ENCODE data around the gene MRPS9.

MRPS9 gene

DNA sequence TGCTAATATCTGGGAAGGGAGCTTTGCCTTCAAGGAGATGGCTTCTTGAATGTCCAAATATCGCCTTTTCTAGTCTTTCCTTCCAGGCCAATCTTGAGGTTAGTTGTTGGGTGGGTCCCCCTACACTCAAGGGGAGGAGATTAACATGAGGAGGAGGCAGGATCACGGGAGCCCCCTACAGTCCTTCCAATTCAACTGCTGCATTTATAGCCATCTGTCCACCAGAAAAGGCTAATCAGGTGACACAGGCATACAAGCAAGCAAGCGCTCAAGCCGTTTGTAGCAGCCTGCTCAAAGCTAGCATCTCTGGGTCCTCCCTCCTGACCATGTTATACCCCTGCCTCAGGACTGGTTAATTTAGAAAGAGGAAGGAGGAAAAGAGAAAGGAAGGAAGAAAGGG is 87.6 kb downstream of the MRPS9 start:
- Histone ChIP-seq H4K5ac (ENCODE audit: low read length) (no peak overlapping the region), H3K27ac (ENCODE audit: low read depth, low read length) (no peak overlapping the region), H4K8ac (ENCODE audit: low read depth, low read length) (no peak overlapping the region), H3K56ac (ENCODE audit: low read length) (no peak overlapping the region), H3K23ac (ENCODE audit: low read length) (no peak overlapping the region), H3K4me1 (ENCODE audit: control insufficient read depth, low read depth, low read length) (no peaks in the 10 kb centered on the region), H3K9ac (ENCODE audit: low read length) (no peak overlapping the region), H3K4me2 (ENCODE audit: low read length) (no peak overlapping the region), H3K79me2 (ENCODE audit: control insufficient read depth, insufficient read depth, low read length) (no peaks in the 10 kb centered on the region), H3K18ac (ENCODE audit: low read length) (no peak overlapping the region), H3K4ac (ENCODE audit: low read depth, low read length) (no peak overlapping the region), H3K4me3 (ENCODE audit: low read length) (no peak overlapping the region), H3K27me3 (ENCODE audit: insufficient read depth, low read length, poor library complexity) (no peaks in the 10 kb centered on the region), H2BK120ac (ENCODE audit: low read depth, low read length) (no peak overlapping the region), H2BK15ac (replicated peaks; ENCODE audit: low read depth) (no peak overlapping the region), H3K36me3 (ENCODE audit: control insufficient read depth, insufficient read depth, low read length) (no peaks in the 10 kb centered on the region), H2AK5ac (ENCODE audit: low read length) (no peak overlapping the region), H3K79me1 (ENCODE audit: low read length) (no peaks in the 10 kb centered on the region), H2BK5ac (ENCODE audit: low read length) (no peak overlapping the region)
- WGBS (ENCODE audit: extremely low coverage, insufficient coverage, low lambda C conversion rate) = no CpG with 5 or more reads among the region's 4 CpGs
- DNase-seq = peak; percentile 85

DNA sequence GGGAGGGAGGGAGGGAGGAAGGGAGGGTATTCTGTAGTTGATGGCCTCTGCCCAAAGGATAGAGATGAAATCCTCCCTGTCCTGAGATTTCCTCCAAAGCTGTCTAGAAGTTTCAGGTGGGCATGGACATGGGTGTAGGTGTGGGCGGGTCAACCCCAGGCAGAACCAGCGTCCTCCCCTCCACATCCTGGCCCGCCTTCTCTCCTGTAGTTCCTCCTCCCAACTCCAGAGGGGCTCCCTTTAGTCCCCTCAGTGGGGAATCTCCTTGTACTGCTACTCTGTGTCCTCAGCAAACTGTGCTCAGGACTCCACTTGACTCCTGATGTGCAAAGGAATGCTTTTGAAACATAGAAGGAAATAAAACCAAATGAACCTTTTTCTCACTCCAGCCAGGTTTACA is 88.1 kb downstream of the MRPS9 start:
- Histone ChIP-seq H2AK5ac (ENCODE audit: low read length) (no peak overlapping the region), H3K79me1 (ENCODE audit: low read length) (no peaks in the 10 kb centered on the region), H3K27me3 (ENCODE audit: insufficient read depth, low read length, poor library complexity) (no peaks in the 10 kb centered on the region), H3K36me3 (ENCODE audit: control insufficient read depth, insufficient read depth, low read length) (no peaks in the 10 kb centered on the region), H4K5ac (ENCODE audit: low read length) (no peak overlapping the region), H2BK120ac (ENCODE audit: low read depth, low read length) (no peak overlapping the region), H3K9ac (ENCODE audit: low read length) (no peak overlapping the region), H3K4me1 (ENCODE audit: control insufficient read depth, low read depth, low read length) (no peaks in the 10 kb centered on the region), H3K27ac (ENCODE audit: low read depth, low read length) (no peak overlapping the region), H2BK5ac (ENCODE audit: low read length) (no peak overlapping the region), H4K8ac (ENCODE audit: low read depth, low read length) (no peak overlapping the region), H3K4me3 (ENCODE audit: low read length) (no peak overlapping the region), H2BK15ac (replicated peaks; ENCODE audit: low read depth) (no peak overlapping the region), H3K56ac (ENCODE audit: low read length) (no peak overlapping the region), H3K23ac (ENCODE audit: low read length) (no peak overlapping the region), H3K4ac (ENCODE audit: low read depth, low read length) (no peak overlapping the region), H3K4me2 (ENCODE audit: low read length) (no peak overlapping the region), H3K79me2 (ENCODE audit: control insufficient read depth, insufficient read depth, low read length) (no peaks in the 10 kb centered on the region), H3K18ac (ENCODE audit: low read length) (no peak overlapping the region)
- no CpG with 5 or more reads among the region's 3 CpGs for WGBS (ENCODE audit: extremely low coverage, insufficient coverage, low lambda C conversion rate)
- DNase-seq = peak; percentile 50

DNA sequence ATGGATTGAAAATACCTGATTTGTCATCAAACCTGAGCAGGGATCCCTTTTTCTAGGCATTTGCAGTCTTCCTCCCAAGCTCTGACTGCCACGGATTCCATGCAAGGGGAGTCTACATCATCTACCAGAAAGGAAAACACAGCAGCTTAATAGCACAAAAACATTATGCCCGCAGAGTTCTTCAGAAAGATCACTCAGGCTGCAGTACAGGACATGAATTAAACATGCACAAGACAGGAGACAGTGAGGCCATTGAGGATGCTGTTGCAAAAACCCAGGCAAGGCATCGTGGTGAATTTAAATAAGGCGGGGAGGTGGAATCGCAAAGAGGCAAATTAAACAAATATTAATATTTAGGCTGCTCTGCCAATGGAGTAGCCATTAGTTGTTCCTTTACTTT is 88.5 kb downstream of the MRPS9 start:
- Histone ChIP-seq H3K79me2 (ENCODE audit: control insufficient read depth, insufficient read depth, low read length) (no peaks in the 10 kb centered on the region), H3K36me3 (ENCODE audit: control insufficient read depth, insufficient read depth, low read length) (no peaks in the 10 kb centered on the region), H3K23ac (ENCODE audit: low read length) (no peak overlapping the region), H3K79me1 (ENCODE audit: low read length) (no peaks in the 10 kb centered on the region), H3K27me3 (ENCODE audit: insufficient read depth, low read length, poor library complexity) (no peaks in the 10 kb centered on the region), H3K4me2 (ENCODE audit: low read length) (no peak overlapping the region), H3K4me3 (ENCODE audit: low read length) (no peak overlapping the region), H4K8ac (ENCODE audit: low read depth, low read length) (no peak overlapping the region), H3K4me1 (ENCODE audit: control insufficient read depth, low read depth, low read length) (no peaks in the 10 kb centered on the region), H3K9ac (ENCODE audit: low read length) (no peak overlapping the region), H2BK120ac (ENCODE audit: low read depth, low read length) (no peak overlapping the region), H2AK5ac (ENCODE audit: low read length) (no peak overlapping the region), H4K5ac (ENCODE audit: low read length) (no peak overlapping the region), H3K4ac (ENCODE audit: low read depth, low read length) (no peak overlapping the region), H2BK15ac (replicated peaks; ENCODE audit: low read depth) (no peak overlapping the region), H3K27ac (ENCODE audit: low read depth, low read length) (no peak overlapping the region), H3K56ac (ENCODE audit: low read length) (no peak overlapping the region), H3K18ac (ENCODE audit: low read length) (no peak overlapping the region), H2BK5ac (ENCODE audit: low read length) (no peak overlapping the region)
- DNase-seq = no peak
- no CpG with 5 or more reads among the region's 5 CpGs for whole genome bisulfite sequencing (ENCODE audit: extremely low coverage, insufficient coverage, low lambda C conversion rate)

DNA sequence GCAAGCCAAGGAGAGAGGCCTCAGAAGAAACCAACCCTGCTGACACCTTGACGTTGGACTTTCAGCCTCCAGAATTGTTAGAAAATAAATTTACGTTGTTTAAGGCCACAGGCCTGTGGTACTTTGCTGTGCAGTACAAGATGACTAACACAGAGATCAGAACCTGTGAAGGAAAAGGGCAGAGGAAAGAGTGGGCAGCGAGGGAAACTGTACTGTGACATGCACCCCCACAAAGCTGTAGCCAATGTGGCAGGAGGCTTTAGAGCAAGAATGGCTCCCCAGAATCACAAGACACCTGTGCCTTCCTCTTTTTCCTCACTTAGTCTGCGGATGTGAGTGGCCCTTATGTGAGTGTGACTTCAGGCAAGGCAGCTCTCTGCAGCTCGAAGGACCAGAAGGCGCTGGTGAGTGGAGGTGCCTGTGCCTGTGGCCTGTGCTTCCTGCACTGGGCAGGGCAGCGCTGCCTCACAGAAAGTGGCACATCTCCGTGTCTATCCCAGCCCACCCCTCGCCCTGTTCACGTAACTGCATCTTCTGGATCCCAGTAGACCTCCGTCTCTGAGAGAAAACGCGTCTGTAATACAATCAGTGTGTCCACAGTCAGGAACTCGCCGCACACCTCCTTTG is 89.5 kb downstream of the MRPS9 start:
- Histone ChIP-seq H3K4me1 (ENCODE audit: control insufficient read depth, low read depth, low read length) (no peaks in the 10 kb centered on the region), H2AK5ac (ENCODE audit: low read length) (no peak overlapping the region), H2BK120ac (ENCODE audit: low read depth, low read length) (no peak overlapping the region), H2BK15ac (replicated peaks; ENCODE audit: low read depth) (no peak overlapping the region), H3K27me3 (ENCODE audit: insufficient read depth, low read length, poor library complexity) (no peaks in the 10 kb centered on the region), H3K27ac (ENCODE audit: low read depth, low read length) (no peak overlapping the region), H3K18ac (ENCODE audit: low read length) (no peak overlapping the region), H3K4me2 (ENCODE audit: low read length) (no peak overlapping the region), H2BK5ac (ENCODE audit: low read length) (no peak overlapping the region), H3K79me1 (ENCODE audit: low read length) (no peaks in the 10 kb centered on the region), H3K4me3 (ENCODE audit: low read length) (no peak overlapping the region), H3K23ac (ENCODE audit: low read length) (no peak overlapping the region), H3K9ac (ENCODE audit: low read length) (no peak overlapping the region), H4K8ac (ENCODE audit: low read depth, low read length) (no peak overlapping the region), H4K5ac (ENCODE audit: low read length) (no peak overlapping the region), H3K79me2 (ENCODE audit: control insufficient read depth, insufficient read depth, low read length) (no peaks in the 10 kb centered on the region), H3K56ac (ENCODE audit: low read length) (no peak overlapping the region), H3K36me3 (ENCODE audit: control insufficient read depth, insufficient read depth, low read length) (no peaks in the 10 kb centered on the region), H3K4ac (ENCODE audit: low read depth, low read length) (no peak overlapping the region)
- DNase-seq = no peak
- no CpG with 5 or more reads among the region's 15 CpGs for WGBS (ENCODE audit: extremely low coverage, insufficient coverage, low lambda C conversion rate)

DNA sequence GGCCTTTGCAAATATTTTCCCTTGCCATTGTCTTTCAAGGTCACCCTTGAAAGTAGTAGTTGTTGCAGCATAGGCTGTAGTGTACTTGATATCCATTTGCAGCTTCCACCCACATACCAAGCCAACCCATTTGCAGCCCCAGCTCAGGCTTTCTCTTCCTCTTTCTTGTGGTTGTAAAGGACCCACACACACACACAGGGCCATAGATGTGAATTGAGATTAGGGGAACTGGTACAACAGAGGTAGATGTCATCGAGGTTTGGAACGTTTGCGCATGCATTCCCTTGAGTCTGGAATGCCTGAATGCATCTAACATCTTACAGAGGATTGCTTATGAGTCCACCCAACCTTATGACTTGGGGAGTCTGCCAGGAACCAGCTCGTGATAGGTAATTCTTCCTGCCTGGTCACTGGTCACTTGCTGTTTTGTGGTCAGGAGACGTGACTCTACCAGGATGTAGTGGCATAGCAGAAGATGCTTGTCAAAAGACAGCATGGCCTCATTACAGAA is 91.9 kb downstream of the MRPS9 start:
- H3K4me3 ChIP-seq (ENCODE audit: low read length) = no peak overlapping the region
- no peak overlapping the region for H2BK120ac ChIP-seq (ENCODE audit: low read depth, low read length)
- no peak overlapping the region for H3K23ac ChIP-seq (ENCODE audit: low read length)
- no peak overlapping the region for H3K4ac ChIP-seq (ENCODE audit: low read depth, low read length)
- no peak overlapping the region for H3K27ac ChIP-seq (ENCODE audit: low read depth, low read length)
- no peaks in the 10 kb centered on the region for H3K4me1 ChIP-seq (ENCODE audit: control insufficient read depth, low read depth, low read length)
- no peaks in the 10 kb centered on the region for H3K79me2 ChIP-seq (ENCODE audit: control insufficient read depth, insufficient read depth, low read length)
- no peak overlapping the region for H4K8ac ChIP-seq (ENCODE audit: low read depth, low read length)
- no peak overlapping the region for H2AK5ac ChIP-seq (ENCODE audit: low read length)
- no peaks in the 10 kb centered on the region for H3K27me3 ChIP-seq (ENCODE audit: insufficient read depth, low read length, poor library complexity)
- WGBS (ENCODE audit: extremely low coverage, insufficient coverage, low lambda C conversion rate) = no CpG with 5 or more reads among the region's 5 CpGs
- H3K9ac ChIP-seq (ENCODE audit: low read length) = no peak overlapping the region
- no peak overlapping the region for H2BK15ac ChIP-seq (replicated peaks; ENCODE audit: low read depth)
- no peak overlapping the region for H2BK5ac ChIP-seq (ENCODE audit: low read length)
- no peak overlapping the region for H3K4me2 ChIP-seq (ENCODE audit: low read length)
- H3K36me3 ChIP-seq (ENCODE audit: control insufficient read depth, insufficient read depth, low read length) = no peaks in the 10 kb centered on the region
- no peak overlapping the region for H4K5ac ChIP-seq (ENCODE audit: low read length)
- H3K79me1 ChIP-seq (ENCODE audit: low read length) = no peaks in the 10 kb centered on the region
- DNase-seq = no peak
- H3K18ac ChIP-seq (ENCODE audit: low read length) = no peak overlapping the region
- no peak overlapping the region for H3K56ac ChIP-seq (ENCODE audit: low read length)

DNA sequence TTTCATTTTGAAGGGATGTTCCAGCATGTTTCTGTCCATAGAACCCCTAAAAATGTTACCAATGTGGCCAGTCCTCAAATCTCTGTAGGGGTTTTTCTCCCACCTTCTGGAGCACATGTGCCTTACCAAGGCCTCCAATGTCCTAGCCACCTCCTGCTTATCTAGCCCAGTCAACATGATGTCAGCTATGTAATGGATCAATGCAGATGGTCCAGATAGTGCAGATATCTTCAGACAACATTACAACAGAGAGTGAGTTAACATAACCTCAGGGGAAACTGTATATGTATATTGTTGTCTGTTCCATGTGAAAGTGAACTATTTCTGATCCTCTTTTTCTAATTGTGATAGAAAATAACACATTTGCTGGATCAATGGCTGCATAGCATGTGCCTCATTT is 92.7 kb downstream of the MRPS9 start:
- Histone ChIP-seq H3K36me3 (ENCODE audit: control insufficient read depth, insufficient read depth, low read length) (no peaks in the 10 kb centered on the region), H3K79me2 (ENCODE audit: control insufficient read depth, insufficient read depth, low read length) (no peaks in the 10 kb centered on the region), H2BK120ac (ENCODE audit: low read depth, low read length) (no peak overlapping the region), H4K8ac (ENCODE audit: low read depth, low read length) (no peak overlapping the region), H3K4me1 (ENCODE audit: control insufficient read depth, low read depth, low read length) (no peaks in the 10 kb centered on the region), H3K4ac (ENCODE audit: low read depth, low read length) (no peak overlapping the region), H3K18ac (ENCODE audit: low read length) (no peak overlapping the region), H3K23ac (ENCODE audit: low read length) (no peak overlapping the region), H3K27ac (ENCODE audit: low read depth, low read length) (no peak overlapping the region), H3K9ac (ENCODE audit: low read length) (no peak overlapping the region), H2BK15ac (replicated peaks; ENCODE audit: low read depth) (no peak overlapping the region), H3K79me1 (ENCODE audit: low read length) (no peaks in the 10 kb centered on the region), H3K4me3 (ENCODE audit: low read length) (no peak overlapping the region), H3K4me2 (ENCODE audit: low read length) (no peak overlapping the region), H3K56ac (ENCODE audit: low read length) (no peak overlapping the region), H2BK5ac (ENCODE audit: low read length) (no peak overlapping the region), H3K27me3 (ENCODE audit: insufficient read depth, low read length, poor library complexity) (no peaks in the 10 kb centered on the region), H2AK5ac (ENCODE audit: low read length) (no peak overlapping the region), H4K5ac (ENCODE audit: low read length) (no peak overlapping the region)
- no peak for DNase-seq
